ENCODE results near the gene FBXO11. TPM values are rescaled to one million over a fixed set of nuclear protein-coding genes. Genes with fewer than 3 reads are reported as not detected.

Gene FBXO11
- total RNA-seq, 1 experiment from 2014 or later: 43.8 TPM

GRCh38 chr2:47782671-47783485 lies 123.4 kb downstream of the FBXO11 start, which contains the start of gene MSH6 (continued):
- TF ChIP-seq ZNF396 (CRISPR knock-in tag; IDR thresholded peaks at IDR 0.05; ENCODE audit: borderline replicate concordance) (no peak), IRF2 (CRISPR knock-in tag; IDR thresholded peaks at IDR 0.05; ENCODE audit: borderline replicate concordance, low read depth) (0 out of 2 replicates have a peak, but pooled peaks have one; percentile 1), FOXP4 (CRISPR knock-in tag; IDR thresholded peaks at IDR 0.05) (peak; percentile 85), KAT7 (CRISPR knock-in tag; IDR thresholded peaks at IDR 0.05; ENCODE audit: borderline replicate concordance) (peak; percentile 79; the same call in 1 of the 2 replicates), NR2C2 (CRISPR knock-in tag; IDR thresholded peaks at IDR 0.05) (peak; percentile 53; the same call in 1 of the 2 replicates), TCF7 (CRISPR knock-in tag; IDR thresholded peaks at IDR 0.05; ENCODE audit: low read depth) (no peak), SMAD3 (CRISPR knock-in tag; IDR thresholded peaks at IDR 0.05; ENCODE audit: borderline replicate concordance) (no peak; the same call in 1 of the 2 replicates), MXD4 (CRISPR knock-in tag; IDR thresholded peaks at IDR 0.05; ENCODE audit: borderline replicate concordance) (no peak), GABPB1 (CRISPR knock-in tag; IDR thresholded peaks at IDR 0.05) (peak; percentile 57; the same call in 1 of the 2 replicates), ZNF423 (CRISPR knock-in tag; IDR thresholded peaks at IDR 0.05) (0 out of 2 replicates have a peak, but pooled peaks have one; percentile 26), FOXP1 (CRISPR knock-in tag; IDR thresholded peaks at IDR 0.05; ENCODE audit: borderline replicate concordance) (peak; percentile 67; the same call in 1 of the 2 replicates), EMX1 (CRISPR knock-in tag; IDR thresholded peaks at IDR 0.05) (0 out of 2 replicates have a peak, but pooled peaks have one; percentile 36), JUN (CRISPR knock-in tag; IDR thresholded peaks at IDR 0.05) (peak; percentile 28; the same call in 1 of the 2 replicates), ZMAT4 (CRISPR knock-in tag; IDR thresholded peaks at IDR 0.05) (no peak), GTF2I (CRISPR knock-in tag; conservative IDR thresholded peaks at IDR 0.05) (no peak), ZNF281 (CRISPR knock-in tag; IDR thresholded peaks at IDR 0.05) (peak; percentile 80; the same call in 1 of the 2 replicates), E2F4 (CRISPR knock-in tag; IDR thresholded peaks at IDR 0.05; ENCODE audit: borderline replicate concordance, low read depth) (peak; percentile 95), ZNF416 (CRISPR knock-in tag; IDR thresholded peaks at IDR 0.05) (peak; percentile 41; the same call in 1 of the 2 replicates), CBFB (CRISPR knock-in tag; IDR thresholded peaks at IDR 0.05; ENCODE audit: low read depth) (no peak), NR1H2 (CRISPR knock-in tag; IDR thresholded peaks at IDR 0.05) (peak; percentile 68; the same call in 1 of the 2 replicates), CREB1 (CRISPR knock-in tag; IDR thresholded peaks at IDR 0.05) (0 out of 2 replicates have a peak, but pooled peaks have one; percentile 24), TEAD1 (CRISPR knock-in tag; IDR thresholded peaks at IDR 0.05) (peak; percentile 60; the same call in 1 of the 2 replicates), RORB (CRISPR knock-in tag; IDR thresholded peaks at IDR 0.05) (no peak), ZBTB43 (CRISPR knock-in tag; IDR thresholded peaks at IDR 0.05) (peak; percentile 32; the same call in 1 of the 2 replicates), ZNF232 (CRISPR knock-in tag; IDR thresholded peaks at IDR 0.05) (0 out of 2 replicates have a peak, but pooled peaks have one; percentile 38)
- TF ChIP-seq, protein P1, sequence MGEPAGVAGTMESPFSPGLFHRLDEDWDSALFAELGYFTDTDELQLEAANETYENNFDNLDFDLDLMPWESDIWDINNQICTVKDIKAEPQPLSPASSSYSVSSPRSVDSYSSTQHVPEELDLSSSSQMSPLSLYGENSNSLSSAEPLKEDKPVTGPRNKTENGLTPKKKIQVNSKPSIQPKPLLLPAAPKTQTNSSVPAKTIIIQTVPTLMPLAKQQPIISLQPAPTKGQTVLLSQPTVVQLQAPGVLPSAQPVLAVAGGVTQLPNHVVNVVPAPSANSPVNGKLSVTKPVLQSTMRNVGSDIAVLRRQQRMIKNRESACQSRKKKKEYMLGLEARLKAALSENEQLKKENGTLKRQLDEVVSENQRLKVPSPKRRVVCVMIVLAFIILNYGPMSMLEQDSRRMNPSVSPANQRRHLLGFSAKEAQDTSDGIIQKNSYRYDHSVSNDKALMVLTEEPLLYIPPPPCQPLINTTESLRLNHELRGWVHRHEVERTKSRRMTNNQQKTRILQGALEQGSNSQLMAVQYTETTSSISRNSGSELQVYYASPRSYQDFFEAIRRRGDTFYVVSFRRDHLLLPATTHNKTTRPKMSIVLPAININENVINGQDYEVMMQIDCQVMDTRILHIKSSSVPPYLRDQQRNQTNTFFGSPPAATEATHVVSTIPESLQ (CRISPR knock-in tag; IDR thresholded peaks at IDR 0.05): peak; percentile 75; the same call in 1 of the 2 replicates
- TF ChIP-seq, protein P2, sequence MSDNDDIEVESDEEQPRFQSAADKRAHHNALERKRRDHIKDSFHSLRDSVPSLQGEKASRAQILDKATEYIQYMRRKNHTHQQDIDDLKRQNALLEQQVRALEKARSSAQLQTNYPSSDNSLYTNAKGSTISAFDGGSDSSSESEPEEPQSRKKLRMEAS (CRISPR knock-in tag; IDR thresholded peaks at IDR 0.05): peak; percentile 53; the same call in 1 of the 2 replicates
